Measurements from ENCODE around the gene LAPTM5.

LAPTM5 gene

GRCh38 chr1:30786264-30786991 is 28.9 kb upstream of the LAPTM5 start:
- DNase-seq, result no peak

DNA sequence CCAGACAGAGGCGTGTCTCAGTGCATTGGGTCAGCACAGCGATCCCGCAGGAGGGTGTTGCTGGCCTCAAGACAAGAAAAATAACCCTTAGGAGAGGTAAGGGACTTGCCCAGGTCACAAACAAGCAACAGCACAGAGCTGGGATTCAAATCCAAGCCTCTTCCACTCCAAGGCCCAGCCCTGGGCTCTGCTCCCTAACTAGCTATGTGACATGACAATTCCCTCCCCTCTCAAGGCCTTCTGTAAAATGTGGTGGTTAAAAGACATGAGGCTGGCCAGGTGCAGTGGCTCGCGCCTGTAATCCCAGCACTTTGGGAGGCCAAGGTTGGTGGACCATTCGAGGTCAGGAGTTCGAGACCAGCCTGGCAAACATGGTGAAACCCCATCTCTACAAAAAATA is 28.1 kb upstream of the LAPTM5 start:
- no peak for DNase-seq

- DNase-seq, result no peak
Observed at GRCh38 chr1:30785181-30785580, 27.6 kb upstream of the LAPTM5 start.

- no peak for DNase-seq
Observed at GRCh38 chr1:30783256-30783915, 25.8 kb upstream of the LAPTM5 start.

GRCh38 chr1:30782361-30783255 is 25.0 kb upstream of the LAPTM5 start:
- DNase-seq, result peak; percentile 82

GRCh38 chr1:30781906-30782305 is 24.3 kb upstream of the LAPTM5 start:
- no peak for DNase-seq

GRCh38 chr1:30780409-30780808 is 22.8 kb upstream of the LAPTM5 start:
- DNase-seq, result no peak

- DNase-seq, result peak; percentile 95
Observed at GRCh38 chr1:30779294-30780071, 21.9 kb upstream of the LAPTM5 start.

GRCh38 chr1:30778979-30779293 is 21.4 kb upstream of the LAPTM5 start:
- DNase-seq, result no peak

DNA sequence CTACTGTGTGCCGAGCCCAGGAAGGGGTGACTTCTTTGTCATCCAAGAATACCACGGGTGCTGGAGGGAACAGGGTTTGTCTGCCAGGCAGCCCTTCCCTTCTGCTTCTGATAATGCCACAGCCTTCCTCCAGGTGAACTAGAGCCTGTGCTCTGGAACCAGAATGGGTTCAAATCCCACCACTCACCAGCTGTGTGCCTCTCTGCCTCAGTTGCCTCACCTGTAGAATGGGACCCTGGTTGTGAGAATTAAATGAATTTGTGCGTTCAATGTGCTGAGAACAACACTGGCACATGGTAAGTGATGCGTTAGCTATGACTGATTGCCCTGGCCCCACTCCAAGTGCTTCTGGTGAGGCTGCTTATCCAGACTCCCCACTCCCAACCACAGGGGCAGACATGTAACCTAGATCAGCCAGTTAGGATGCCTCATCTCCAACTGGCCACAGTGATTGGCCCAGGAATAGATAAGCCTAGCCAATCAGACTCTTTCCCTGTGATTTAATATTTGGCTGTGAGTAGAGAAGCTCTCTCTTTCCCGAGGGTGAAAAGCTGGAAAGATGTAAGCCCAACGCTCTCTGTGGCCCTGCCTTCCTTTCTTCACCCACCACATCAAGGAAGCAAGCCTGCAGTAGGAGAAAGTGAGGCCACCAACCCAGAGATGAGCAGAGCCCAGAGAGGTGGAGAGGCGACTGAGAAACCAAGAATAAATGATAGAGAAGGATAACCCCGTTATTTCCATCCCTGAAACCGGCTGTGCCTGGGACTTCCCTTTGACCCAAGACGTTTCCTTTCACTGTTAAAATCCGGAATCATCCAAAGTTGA is 20.8 kb upstream of the LAPTM5 start:
- peak; percentile 68 for DNase-seq

GRCh38 chr1:30777904-30778153 is 20.3 kb upstream of the LAPTM5 start:
- no peak for DNase-seq

GRCh38 chr1:30777060-30777903 is 19.7 kb upstream of the LAPTM5 start:
- DNase-seq, result no peak

DNA sequence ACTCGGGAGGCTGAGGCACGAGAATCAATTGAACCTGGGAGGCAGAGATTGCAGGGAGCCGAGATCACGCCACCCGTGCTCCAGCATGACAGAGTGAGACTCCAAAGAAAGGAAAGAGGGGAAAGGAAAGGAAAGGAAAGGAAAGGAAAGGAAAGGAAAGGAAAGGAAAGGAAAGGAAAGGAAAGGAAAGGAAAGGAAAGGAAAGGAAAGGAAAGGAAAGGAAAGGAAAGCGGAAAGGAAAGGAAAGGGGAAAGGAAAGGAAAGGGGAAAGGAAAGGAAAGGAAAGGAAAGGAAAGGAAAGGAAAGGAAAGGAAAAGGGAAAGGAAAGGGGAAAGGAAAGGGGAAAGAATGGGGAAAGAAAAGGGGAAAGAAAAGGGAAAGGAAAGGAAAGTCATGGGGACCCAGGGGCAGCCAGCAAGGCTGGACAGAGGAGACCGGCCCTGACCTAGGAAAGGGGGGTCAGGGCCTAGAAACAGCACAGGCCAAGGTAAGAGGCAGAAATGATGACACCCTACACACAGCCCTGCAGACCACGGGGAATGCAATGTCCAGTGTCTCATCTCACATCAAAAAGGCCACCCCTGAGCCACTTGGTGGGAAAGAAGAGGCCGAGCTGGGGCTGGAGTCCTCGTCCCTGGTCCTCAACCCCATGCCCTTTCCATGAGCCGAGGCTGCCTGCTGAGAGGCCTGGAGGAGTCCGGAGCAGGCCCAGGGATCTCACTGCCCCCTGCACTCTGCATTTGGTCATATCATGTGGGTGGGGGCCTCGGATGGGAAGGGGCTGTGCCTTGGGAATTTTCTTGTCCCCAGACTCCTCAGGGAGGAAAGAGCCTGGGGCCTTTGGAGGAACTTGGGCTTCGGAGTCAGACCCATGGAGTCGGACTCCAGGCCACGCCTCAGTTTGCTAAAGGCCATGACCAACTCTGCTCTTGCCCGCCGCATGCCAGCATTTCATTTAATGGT is 18.8 kb upstream of the LAPTM5 start:
- no peak for DNase-seq

- no peak for DNase-seq
Observed at GRCh38 chr1:30775433-30775975, 17.9 kb upstream of the LAPTM5 start.

DNA sequence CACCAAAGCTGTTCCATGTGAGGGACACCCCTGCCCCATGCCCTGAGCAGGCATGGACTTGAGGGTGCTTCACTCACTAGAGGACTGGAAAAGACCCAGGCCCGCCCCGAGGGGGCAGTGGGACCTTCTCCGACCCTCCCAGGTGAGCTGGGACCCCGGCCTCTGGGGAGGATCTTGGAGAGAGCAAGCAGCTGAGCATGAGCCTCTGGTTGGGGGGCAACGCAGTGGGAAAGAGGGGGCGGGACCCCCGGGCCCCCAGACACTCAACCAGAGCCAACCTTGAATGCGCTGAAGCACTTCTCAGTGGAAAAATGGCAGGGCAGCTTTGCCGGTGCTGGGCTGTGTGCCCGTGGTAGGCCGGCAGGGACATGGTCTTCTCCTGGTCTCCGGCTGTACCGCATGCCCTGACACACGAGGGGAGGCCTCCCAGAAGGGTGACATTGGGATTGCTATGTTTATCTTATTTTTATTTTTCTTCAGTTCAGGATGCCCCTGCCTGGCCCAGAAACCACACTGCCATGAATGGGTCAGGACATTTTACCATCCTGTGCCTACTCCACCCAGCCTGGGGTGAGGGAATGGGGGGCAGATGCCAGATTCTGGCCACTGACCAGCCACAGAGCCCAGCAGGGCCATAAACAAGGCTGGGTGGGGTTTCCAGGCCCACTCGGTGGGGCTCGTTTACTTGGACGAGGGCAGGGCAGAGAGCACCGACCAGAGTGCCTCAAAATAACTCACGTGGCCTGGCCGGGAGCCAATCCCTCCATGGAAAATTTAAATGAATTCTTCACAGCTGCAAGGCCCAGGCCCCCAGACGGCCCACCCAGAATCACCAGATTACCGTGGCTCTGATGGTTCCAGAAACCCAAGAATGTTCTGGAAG is 17.2 kb upstream of the LAPTM5 start:
- no peak for DNase-seq

- no peak for DNase-seq
Observed at GRCh38 chr1:30773722-30774358, 16.3 kb upstream of the LAPTM5 start.

GRCh38 chr1:30771005-30771404 is 13.4 kb upstream of the LAPTM5 start:
- DNase-seq, result no peak

DNA sequence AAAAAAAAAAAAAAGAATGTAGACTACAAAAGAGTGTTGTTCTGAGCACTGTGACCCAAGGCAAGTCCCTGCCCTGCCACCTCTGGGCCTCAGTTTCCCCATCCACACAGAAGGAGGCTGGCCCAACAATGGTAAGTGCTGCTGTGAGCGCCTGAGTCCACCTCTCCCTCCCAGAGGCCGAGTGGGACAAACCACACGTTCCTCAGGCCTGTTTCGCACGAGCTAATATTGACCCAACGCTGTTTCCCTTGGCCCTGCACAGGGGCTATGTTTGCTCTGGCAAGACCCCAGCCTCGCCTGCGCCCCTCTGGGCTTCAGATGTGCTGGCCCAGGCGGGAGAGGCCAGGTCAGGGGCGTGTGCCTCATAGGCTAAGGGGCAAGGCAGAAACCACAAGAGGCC is 12.6 kb upstream of the LAPTM5 start:
- DNase-seq, result no peak
